GM12878 (cell line): ENCODE data around the gene ADGRB2. TPM values are rescaled to one million over a fixed set of nuclear protein-coding genes. Genes with fewer than 3 reads are reported as not detected.
A peak's percentile ranks its signal among the peaks of the same experiment; 100 is the strongest.

Experiments
- ATAC-seq: fragments of 200-7000 bp; cut with Tn5 transposase; 3 replicates; pipeline ENCODE4 v1.9.1; 2020; ENCODE audit warnings: mild to moderate bottlenecking, moderate library complexity
- BruUV-seq: library from RNA; stranded (reverse); fragments of 400-500 nt; replicated peaks from 2 replicates; lab custom pipeline; 2021; lab: Mats Ljungman, UMichigan
- CTCF ChIA-PET: fragments of 300-600 bp; sonication (Branson Sonifier 250); formaldehyde crosslinking; extraction: SDS; loops from one replicate; lab custom pipeline; 2021; ENCODE audit warnings: inconsistent platforms; lab: Yijun Ruan, JAX
- POLR2A ChIA-PET: fragments of 350-600 bp; formaldehyde crosslinking; extraction: SDS; loops from one replicate; lab custom pipeline; 2021; ENCODE audit warnings: inconsistent platforms; lab: Charles Lee
- RAD21 ChIA-PET: fragments of 300-600 bp; sonication (Branson Sonifier 250); formaldehyde crosslinking; loops from one replicate; lab custom pipeline; 2023; ENCODE audit warnings: antibody characterized with exemption; ENCODE audit not compliant: unreplicated experiment; lab: Charles Lee
- SMC1A ChIA-PET: fragments of 300-600 bp; sonication (Branson Sonifier 250); formaldehyde crosslinking; loops from one replicate; lab custom pipeline; 2023; ENCODE audit not compliant: unreplicated experiment, uncharacterized antibody; lab: Charles Lee
- DNase-seq: peaks from one replicate; pipeline ENCODE4 v3.0.0-alpha.2; 2011; ENCODE audit warnings: low read depth, low spot score
- FAIRE-seq: peaks from 3 replicates; lab custom pipeline; 2011; peaks lifted over from hg19 to GRCh38; lab: Jason Lieb, UNC
- H2AFZ ChIP-seq: 2 replicates; pipeline ENCODE4 v1.6.0; 2011; ENCODE audit warnings: low read depth, low read length, control low read depth; ENCODE audit not compliant: control insufficient read depth
- H3K27ac ChIP-seq: 2 replicates; pipeline ENCODE4 v1.5.1; 2011; ENCODE audit warnings: control low read depth; ENCODE audit not compliant: control insufficient read depth, insufficient read depth
- H3K27me3 ChIP-seq, 2 experiments: replicated peaks in 1 of 2; 2 replicates each; pipeline versions ENCODE4 v1.6.0 to v1.6.1; 2011; ENCODE audit warnings: low read length in 1 of 2; ENCODE audit not compliant: control insufficient read depth in 2 of 2, insufficient read depth in 2 of 2
- H3K36me3 ChIP-seq, 2 experiments: 2 replicates each; pipeline ENCODE4 v1.5.1; 2011; ENCODE audit warnings: low read length in 1 of 2; ENCODE audit not compliant: control insufficient read depth in 2 of 2, insufficient read depth in 2 of 2
- H3K4me1 ChIP-seq: 2 replicates; pipeline ENCODE4 v1.6.1; 2011; ENCODE audit warnings: mild to moderate bottlenecking, low read length, moderate library complexity, mixed read lengths; ENCODE audit not compliant: control insufficient read depth, insufficient read depth
- H3K4me2 ChIP-seq: 2 replicates; pipeline ENCODE4 v1.6.0; 2011; ENCODE audit warnings: control low read depth; ENCODE audit not compliant: control insufficient read depth, insufficient read depth
- H3K4me3 ChIP-seq: fragments of 200-600 bp; sonication (generic); 2 replicates; pipeline ENCODE4 v1.5.1; 2016
- H3K79me2 ChIP-seq: 2 replicates; pipeline ENCODE4 v1.6.0; 2011; ENCODE audit warnings: low read length; ENCODE audit not compliant: control insufficient read depth, insufficient read depth
- H3K9ac ChIP-seq: 2 replicates; pipeline ENCODE4 v1.8.0; 2011; ENCODE audit warnings: low read length, control low read depth, mixed read lengths; ENCODE audit not compliant: control insufficient read depth, insufficient read depth
- H3K9me3 ChIP-seq: replicated peaks from 3 replicates; pipeline ENCODE4 v1.5.1; 2011; ENCODE audit warnings: mild to moderate bottlenecking, low read length; ENCODE audit not compliant: control insufficient read depth, insufficient read depth
- H4K20me1 ChIP-seq: 2 replicates; pipeline ENCODE4 v1.6.0; 2011; ENCODE audit not compliant: control insufficient read depth, insufficient read depth
- BHLHE40 ChIP-seq, 2 experiments: fragments of 450-650 bp in 1 of 2; IDR thresholded peaks; 2 replicates each; pipeline ENCODE4 v1.6.1; 2011 to 2017; ENCODE audit warnings: low read depth in 2 of 2, borderline replicate concordance in 1 of 2, improper control_type of control experiment in 1 of 2, low read length in 1 of 2, mild to moderate bottlenecking in 1 of 2
- IRF3 ChIP-seq: fragments of 450-650 bp; IDR thresholded peaks from 2 replicates; pipeline ENCODE4 v1.6.1; 2014; ENCODE audit warnings: mild to moderate bottlenecking
- KLF5 ChIP-seq: fragments of 450-650 bp; IDR thresholded peaks from 2 replicates; pipeline ENCODE4 v1.6.1; 2014; ENCODE audit warnings: mild to moderate bottlenecking; ENCODE audit not compliant: partially characterized antibody
- SIN3A ChIP-seq: IDR thresholded peaks from 2 replicates; pipeline ENCODE4 v1.6.1; 2012; ENCODE audit warnings: low read depth, low read length, improper control_type of control experiment
- SKIL ChIP-seq: fragments of 450-650 bp; IDR thresholded peaks from 2 replicates; pipeline ENCODE4 v1.6.1; 2017; ENCODE audit warnings: mild to moderate bottlenecking, low read depth, inconsistent platforms; ENCODE audit not compliant: poor library complexity, severe bottlenecking
- SREBF2 ChIP-seq: IDR thresholded peaks from 2 replicates; pipeline ENCODE4 v1.6.1; 2012; ENCODE audit warnings: mild to moderate bottlenecking, low read length
- WGBS: methylation state at CpG from one replicate; pipeline ENCODE4 v1.1.6; 2016; ENCODE audit warnings: low lambda C conversion rate; ENCODE audit not compliant: insufficient replicate concordance, insufficient coverage; ENCODE audit errors: missing lambda C conversion rate; 5-methylcytosine and 5-hydroxymethylcytosine counted together
- in situ Hi-C: fragments of 300-500 bp; cut with MboI; formaldehyde crosslinking; loops from 9 replicates; pipeline ENCODE4 v1.14.3; 2018; ENCODE audit warnings: mixed read lengths
- intact Hi-C: fragments of 100-400 bp; cut with micrococcal nuclease; formaldehyde crosslinking; loops from one replicate; pipeline ENCODE4 v1.14.2; 2022; ENCODE audit not compliant: unreplicated experiment
- polyA plus RNA-seq, 11 experiments: library from polyadenylated mRNA; depleted of rRNA in 4 of 11; unstranded in 6 of 11; stranded (reverse) in 5 of 11; fragments of >200 nt; fragmentation: Nextera tagmentation in 4 of 11; fragmentation: Illumina TruSeq in 1 of 11; extraction: Ambion mirVana in 4 of 11; extraction: Trizol in 1 of 11; gene quantifications; 1 replicate in 1 of 11; 2 replicates in 10 of 11; pipeline versions ENCODE4 v1.2.1 to v1.2.3, GENCODE V29; 2011 to 2016; ENCODE audit warnings: inconsistent platforms in 2 of 11, missing spikeins in 2 of 11, low read depth in 1 of 11
- total RNA-seq, 4 experiments: library from RNA; depleted of rRNA in 3 of 4; stranded (reverse); fragments of >200 nt in 3 of 4; fragmentation: Illumina TruSeq in 1 of 4; extraction: Trizol in 1 of 4; gene quantifications; 2 replicates each; pipeline versions ENCODE4 v1.2.1 to v1.2.3, GENCODE V29; 2013 to 2021

The ADGRB2 gene
- total and polyA plus RNA-seq, 10 of the 15 experiments (the other 5 are each of a cell fraction or from before 2014, with no cell fraction given), result 0.11 to 0.33 (median 0.18) TPM; not detected in 4

GRCh38 chr1:31798433-31799195, 34.5 kb upstream of the ADGRB2 start:
- Histone ChIP-seq H3K4me2 (no peak overlapping the region), H3K4me1 (no peaks in the 10 kb centered on the region), H3K9ac (no peak overlapping the region), H3K27me3 (peaks cover 0 to 4% of the 10 kb centered on the region in 2 experiments), H3K79me2 (no peaks in the 10 kb centered on the region), H3K36me3 (no peaks in the 10 kb centered on the region), H4K20me1 (no peaks in the 10 kb centered on the region), H2AFZ (no peak overlapping the region), H3K9me3 (no peaks in the 10 kb centered on the region), H3K4me3 (no peak overlapping the region), H3K27ac (no peak overlapping the region)
- intact Hi-C loops (no loop called here), in situ Hi-C loops (loop anchor here (5.0 kb wide), 1 partner anchor 141 kb away; no protein-coding TSS in a partner anchor)
- WGBS, result 30% methylated on average over 17 of the region's 17 CpGs
- FAIRE-seq (no peak), ATAC-seq (peak; percentile 71), DNase-seq (no peak)
- SMC1A ChIA-PET, result interaction anchor here (1.3 kb wide), 1 partner anchor 279 kb away, joined by 3 read pairs; no protein-coding TSS in a partner anchor
- POLR2A ChIA-PET, result no interaction called here
- RAD21 ChIA-PET, result interaction anchor here (0.7 kb wide), 1 partner anchor 9 kb away, joined by 3 read pairs; no protein-coding TSS in a partner anchor
- CTCF ChIA-PET, result interaction anchor here (0.6 to 5.5 kb wide), 2 partner anchors 9 to 248 kb away, joined by 4 to 27 read pairs; no protein-coding TSS in a partner anchor
- TF ChIP-seq SKIL (no peak), BHLHE40 (IDR thresholded peaks at IDR 0.05; ENCODE audit: borderline replicate concordance in 1 of 2, low read depth in 2 of 2, low read length in 1 of 2) (peak in 1 of 2 experiments; percentile 20; a peak in 1 of 4 replicates), IRF3 (no peak), KLF5 (no peak), SIN3A (no peak), SREBF2 (no peak)
- BruUV-seq, result no TSS peak
